Endothelial cell of umbilical vein (primary cell): ENCODE measurements around the gene RTN4RL1. TPM values are rescaled to one million over a fixed set of nuclear protein-coding genes. Genes with fewer than 3 reads are reported as not detected.

Experiments
- BruUV-seq: library from RNA; stranded (reverse); fragments of 400-500 nt; replicated peaks from 2 replicates; lab custom pipeline; 2021; lab: Mats Ljungman, UMichigan
- CTCF ChIA-PET: fragments of 300-600, 350-600 bp; sonication (Branson Sonifier 250); formaldehyde crosslinking; loops from one replicate; lab custom pipeline; 2021; ENCODE audit warnings: antibody characterized with exemption, inconsistent platforms; lab: Charles Lee
- POLR2A ChIA-PET: fragments of 300-600, 350-600 bp; sonication (Branson Sonifier 250); formaldehyde crosslinking; loops from one replicate; lab custom pipeline; 2021; ENCODE audit warnings: antibody characterized with exemption, inconsistent platforms; lab: Charles Lee
- DNase-seq: peaks from one replicate; pipeline ENCODE4 v3.0.0-alpha.2; 2011; ENCODE audit warnings: low read depth, low spot score
- FAIRE-seq: peaks from 2 replicates; lab custom pipeline; 2011; peaks lifted over from hg19 to GRCh38; lab: Jason Lieb, UNC
- H2AFZ ChIP-seq: 2 replicates; pipeline ENCODE4 v1.6.0; 2012; ENCODE audit warnings: low read depth, low read length, control low read depth, inconsistent platforms
- H3K27ac ChIP-seq: 2 replicates; pipeline ENCODE4 v1.5.1; 2011; ENCODE audit warnings: low read depth, mild to moderate bottlenecking, control low read depth, low read length, moderate library complexity; ENCODE audit not compliant: insufficient read depth
- H3K27me3 ChIP-seq, 2 experiments: 2 replicates each; pipeline versions ENCODE4 v1.6.0 to v1.6.1; 2011; ENCODE audit warnings: low read length in 2 of 2, mixed read lengths in 1 of 2; ENCODE audit not compliant: control insufficient read depth in 2 of 2, insufficient read depth in 2 of 2
- H3K36me3 ChIP-seq, 2 experiments: 2 replicates in 1 of 2; 3 replicates in 1 of 2; pipeline ENCODE4 v1.5.1; 2011; ENCODE audit warnings: low read length in 2 of 2, mild to moderate bottlenecking in 1 of 2, moderate library complexity in 1 of 2; ENCODE audit not compliant: control insufficient read depth in 2 of 2, insufficient read depth in 2 of 2; ENCODE audit errors: extremely low read depth in 1 of 2
- H3K4me1 ChIP-seq: 3 replicates; pipeline ENCODE4 v1.5.1; 2011; ENCODE audit warnings: mild to moderate bottlenecking, low read length; ENCODE audit not compliant: control insufficient read depth, insufficient read depth; ENCODE audit errors: extremely low read depth
- H3K4me2 ChIP-seq: 2 replicates; pipeline ENCODE4 v1.6.1; 2011; ENCODE audit warnings: low read length, control low read depth, mixed read lengths; ENCODE audit not compliant: insufficient read depth
- H3K4me3 ChIP-seq, 3 experiments: fragments of 200-600 bp in 1 of 3; sonication (generic), shearing (Covaris generic) in 1 of 3; replicated peaks in 1 of 3; 2 replicates each; pipeline ENCODE4 v1.5.1; 2011 to 2016; ENCODE audit warnings: control low read depth in 3 of 3, low read length in 3 of 3, mild to moderate bottlenecking in 2 of 3, inconsistent platforms in 1 of 3, low read depth in 1 of 3, moderate library complexity in 1 of 3; ENCODE audit not compliant: insufficient read depth in 1 of 3
- H3K79me2 ChIP-seq: 2 replicates; pipeline ENCODE4 v1.6.0; 2012; ENCODE audit warnings: low read length, inconsistent platforms; ENCODE audit not compliant: control insufficient read depth, insufficient read depth
- H3K9ac ChIP-seq: replicated peaks from 2 replicates; pipeline ENCODE3; 2011; ENCODE audit warnings: low read length, control low read depth; ENCODE audit not compliant: insufficient read depth; ENCODE audit errors: extremely low read depth
- H3K9me1 ChIP-seq: replicated peaks from 3 replicates; pipeline ENCODE4 v1.6.0; 2011; ENCODE audit warnings: mild to moderate bottlenecking, low read length; ENCODE audit not compliant: control insufficient read depth, insufficient read depth; ENCODE audit errors: extremely low read depth
- H3K9me3 ChIP-seq: replicated peaks from 2 replicates; pipeline ENCODE4 v1.5.1; 2012; ENCODE audit warnings: low read length, inconsistent platforms; ENCODE audit not compliant: control insufficient read depth, insufficient read depth
- H4K20me1 ChIP-seq: replicated peaks from 2 replicates; pipeline ENCODE3; 2011; ENCODE audit warnings: mild to moderate bottlenecking, low read length; ENCODE audit not compliant: control insufficient read depth, insufficient read depth; ENCODE audit errors: extremely low read depth
- CTCF ChIP-seq, 2 donors: IDR thresholded peaks; 1 replicate in 1 of 2; 2 replicates in 1 of 2; pipeline ENCODE4 v1.5.1; 2011; ENCODE audit warnings: low read length in 2 of 2, mild to moderate bottlenecking in 2 of 2, moderate library complexity in 2 of 2, control low read depth in 1 of 2, inconsistent platforms in 1 of 2, low read depth in 1 of 2; ENCODE audit not compliant: insufficient read depth in 1 of 2; ENCODE audit errors: extremely low read depth in 1 of 2
- EZH2 ChIP-seq: IDR thresholded peaks from 2 replicates; pipeline ENCODE4 v1.6.1; 2012; ENCODE audit warnings: borderline replicate concordance, low read depth, mild to moderate bottlenecking, moderate library complexity, low read length, inconsistent platforms; ENCODE audit not compliant: severe bottlenecking
- FOS ChIP-seq: IDR thresholded peaks from 2 replicates; pipeline ENCODE4 v1.6.1; 2011; ENCODE audit warnings: mild to moderate bottlenecking, low read length, moderate library complexity, borderline replicate concordance; ENCODE audit not compliant: insufficient read depth
- GATA2 ChIP-seq: IDR thresholded peaks from 2 replicates; pipeline ENCODE4 v1.7.0; 2011; ENCODE audit warnings: low read depth, mild to moderate bottlenecking, moderate library complexity, mixed read lengths, low read length; ENCODE audit not compliant: insufficient read length, insufficient read depth
- JUN ChIP-seq: IDR thresholded peaks from 2 replicates; pipeline ENCODE4 v1.6.1; 2011; ENCODE audit warnings: borderline replicate concordance, low read depth; ENCODE audit not compliant: insufficient read length, insufficient read depth
- MYC ChIP-seq: IDR thresholded peaks from one replicate; pipeline ENCODE4 v1.6.1; 2011; ENCODE audit warnings: mild to moderate bottlenecking, low read depth, low read length
- POLR2A ChIP-seq: IDR thresholded peaks from 2 replicates; pipeline ENCODE4 v1.6.1; 2012; ENCODE audit warnings: low read depth, mild to moderate bottlenecking, control low read depth, low read length
- POLR2AphosphoS5 ChIP-seq: IDR thresholded peaks from 2 replicates; pipeline ENCODE4 v1.6.1; 2012; ENCODE audit warnings: low read depth, mild to moderate bottlenecking, control low read depth, low read length, moderate library complexity; ENCODE audit not compliant: insufficient read depth
- dilution Hi-C: fragments of 300-500 bp; cut with MboI; formaldehyde crosslinking; loops from one replicate; pipeline ENCODE4 v1.15.0; 2019; ENCODE audit warnings: low sequenced_read_pairs; ENCODE audit not compliant: extremely low pct_ligation_motif_present
- intact Hi-C: fragments of 100-400 bp; cut with micrococcal nuclease; formaldehyde crosslinking; loops from one replicate; pipeline ENCODE4 v1.10.0; 2022
- polyA plus RNA-seq, 4 experiments: library from polyadenylated mRNA; depleted of rRNA in 3 of 4; stranded (reverse) in 3 of 4; unstranded in 1 of 4; fragments of >200 nt; gene quantifications; 2 replicates each; pipeline versions ENCODE4 v1.2.1 to v1.2.3, GENCODE V29; 2011 to 2012; ENCODE audit warnings: missing spikeins in 1 of 4
- total RNA-seq: library from RNA; stranded (reverse); gene quantifications from 2 replicates; pipeline ENCODE4 v1.2.3, GENCODE V29; 2021
- TF ChIP-seq, protein P1 (sequence below): IDR thresholded peaks from 2 replicates; pipeline ENCODE4 v1.6.1; 2011; ENCODE audit not compliant: insufficient read depth, insufficient read length

Gene RTN4RL1
- total and polyA plus RNA-seq, 2 donors (not counting 3 experiments of a cell fraction or from before 2014, with no cell fraction given) = 0.04 TPM; not detected in 1

- H3K4me1 ChIP-seq = no peaks in the 10 kb centered on the region
- BruUV-seq = no TSS peak
- H3K4me2 ChIP-seq = no peak overlapping the region
- no peaks in the 10 kb centered on the region for H3K9me3 ChIP-seq
- no peak overlapping the region for H3K9ac ChIP-seq
- DNase-seq = no peak
- H3K27me3 ChIP-seq = no peaks in the 10 kb centered on the region
- no peaks in the 10 kb centered on the region for H3K9me1 ChIP-seq
- H3K27ac ChIP-seq = no peak overlapping the region
- H3K79me2 ChIP-seq = no peaks in the 10 kb centered on the region
- TF ChIP-seq EZH2 = no peak
- TF ChIP-seq JUN = no peak
- TF ChIP-seq, protein P1, sequence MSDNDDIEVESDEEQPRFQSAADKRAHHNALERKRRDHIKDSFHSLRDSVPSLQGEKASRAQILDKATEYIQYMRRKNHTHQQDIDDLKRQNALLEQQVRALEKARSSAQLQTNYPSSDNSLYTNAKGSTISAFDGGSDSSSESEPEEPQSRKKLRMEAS = no peak
- no peak for TF ChIP-seq GATA2
- no peak for TF ChIP-seq POLR2A
- TF ChIP-seq CTCF (IDR thresholded peaks at IDR 0.05; ENCODE audit: extremely low read depth in 1 of 2, insufficient read depth in 1 of 2, low read depth in 1 of 2, low read length in 2 of 2) = no peak
- TF ChIP-seq MYC = no peak
- no peak for TF ChIP-seq POLR2AphosphoS5
- no peak for TF ChIP-seq FOS
- H3K4me3 ChIP-seq = no peak overlapping the region
- no peak overlapping the region for H2AFZ ChIP-seq
- dilution Hi-C loops (no loop called here), intact Hi-C loops (no loop called here)
- ChIA-PET CTCF (interaction anchor here (2.3 kb wide), 1 partner anchor 25 kb away, joined by 9 read pairs; no protein-coding TSS in a partner anchor), POLR2A (no interaction called here)
- no peaks in the 10 kb centered on the region for H4K20me1 ChIP-seq
- no peak for FAIRE-seq
- no peaks in the 10 kb centered on the region for H3K36me3 ChIP-seq
Measured at GRCh38 chr17:1933875-1934715, 91.0 kb downstream of the RTN4RL1 start.
